ENCODE data around the gene WARS2. TPM values are rescaled to one million over a fixed set of nuclear protein-coding genes. Genes with fewer than 3 reads are reported as not detected.

WARS2 gene
- total RNA-seq, 4 donors from 2014 or later: 5.8 to 16.5 (median 6.5) TPM

DNA sequence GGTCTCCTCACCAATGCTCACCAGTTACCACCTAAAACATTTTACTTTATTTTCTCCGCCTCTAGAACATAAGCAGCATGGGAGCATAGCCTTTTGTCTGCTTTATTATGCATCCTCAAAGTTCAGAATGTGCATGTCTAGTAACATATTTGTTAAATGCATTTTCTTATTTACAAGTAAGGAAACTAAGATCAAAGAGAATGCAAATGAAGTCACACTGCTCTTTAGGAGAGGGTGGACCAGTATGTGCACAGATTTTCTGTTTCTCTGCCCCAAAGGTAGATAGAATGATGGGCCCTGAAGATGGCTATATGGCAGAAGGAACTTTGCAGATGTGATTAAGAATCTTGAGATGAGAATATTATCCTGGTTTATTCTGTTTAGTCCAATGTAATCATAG, 9.7 kb upstream of the WARS2 start:
- H3K27ac ChIP-seq: no peak overlapping the region
- DNase-seq: no peak
- H3K4me3 ChIP-seq: no peak overlapping the region
- no peak for ATAC-seq
- no peaks in the 10 kb centered on the region for H3K9me3 ChIP-seq
- no peaks in the 10 kb centered on the region for H3K36me3 ChIP-seq
- H3K27me3 ChIP-seq: no peaks in the 10 kb centered on the region
- in situ Hi-C loops (cut with MboI; ENCODE audit: low sequenced_read_pairs in 4 of 4): no loop called here
- peaks cover 0 to 4% of the 10 kb centered on the region in 2 donors for H3K4me1 ChIP-seq
- no peak for TF ChIP-seq POLR2A (IDR thresholded peaks at IDR 0.05)
- TF ChIP-seq, protein P1, sequence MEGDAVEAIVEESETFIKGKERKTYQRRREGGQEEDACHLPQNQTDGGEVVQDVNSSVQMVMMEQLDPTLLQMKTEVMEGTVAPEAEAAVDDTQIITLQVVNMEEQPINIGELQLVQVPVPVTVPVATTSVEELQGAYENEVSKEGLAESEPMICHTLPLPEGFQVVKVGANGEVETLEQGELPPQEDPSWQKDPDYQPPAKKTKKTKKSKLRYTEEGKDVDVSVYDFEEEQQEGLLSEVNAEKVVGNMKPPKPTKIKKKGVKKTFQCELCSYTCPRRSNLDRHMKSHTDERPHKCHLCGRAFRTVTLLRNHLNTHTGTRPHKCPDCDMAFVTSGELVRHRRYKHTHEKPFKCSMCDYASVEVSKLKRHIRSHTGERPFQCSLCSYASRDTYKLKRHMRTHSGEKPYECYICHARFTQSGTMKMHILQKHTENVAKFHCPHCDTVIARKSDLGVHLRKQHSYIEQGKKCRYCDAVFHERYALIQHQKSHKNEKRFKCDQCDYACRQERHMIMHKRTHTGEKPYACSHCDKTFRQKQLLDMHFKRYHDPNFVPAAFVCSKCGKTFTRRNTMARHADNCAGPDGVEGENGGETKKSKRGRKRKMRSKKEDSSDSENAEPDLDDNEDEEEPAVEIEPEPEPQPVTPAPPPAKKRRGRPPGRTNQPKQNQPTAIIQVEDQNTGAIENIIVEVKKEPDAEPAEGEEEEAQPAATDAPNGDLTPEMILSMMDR (IDR thresholded peaks at IDR 0.05 in 4 of 5, conservative IDR thresholded peaks at IDR 0.05 in 1 of 5): no peak
- intact Hi-C loops (cut with DNase I; ENCODE audit: low total_unique reads): no loop called here

DNA sequence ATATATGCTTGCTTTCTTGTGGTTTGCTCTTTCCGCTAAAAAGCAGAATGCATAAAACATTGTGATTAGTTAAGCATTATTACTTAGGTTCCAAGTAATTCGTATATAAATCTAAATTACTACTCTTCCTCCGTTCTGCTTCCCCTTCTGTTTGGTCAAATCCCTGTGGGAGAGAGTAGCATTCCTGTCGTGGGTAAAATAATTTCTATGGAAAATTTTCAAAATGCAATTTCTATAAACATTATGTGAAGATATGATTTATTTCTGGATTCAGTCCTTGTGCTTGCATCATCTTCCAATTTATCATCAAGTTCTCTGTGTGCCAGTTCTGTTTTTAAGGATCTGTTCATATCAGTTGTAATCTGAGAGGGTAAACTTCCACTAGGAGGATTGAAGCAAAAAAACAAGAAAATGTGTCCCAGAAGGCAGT, 7.2 kb upstream of the WARS2 start:
- Histone ChIP-seq H3K27me3 (no peaks in the 10 kb centered on the region), H3K36me3 (no peaks in the 10 kb centered on the region), H3K4me3 (no peak overlapping the region), H3K9me3 (no peaks in the 10 kb centered on the region), H3K27ac (peak overlapping the region in 1 of 4 donors; percentile 11), H3K4me1 (peaks cover 0 to 9% of the 10 kb centered on the region in 2 donors)
- intact Hi-C loops (cut with DNase I; ENCODE audit: low total_unique reads) (loop anchor here (10.0 kb wide), 1 partner anchor 527 kb away; no protein-coding TSS in a partner anchor), in situ Hi-C loops (cut with MboI; ENCODE audit: low sequenced_read_pairs in 4 of 4) (no loop called here)
- no peak for ATAC-seq
- DNase-seq: no peak
- TF ChIP-seq, protein P1 (IDR thresholded peaks at IDR 0.05 in 4 of 5, conservative IDR thresholded peaks at IDR 0.05 in 1 of 5): no peak
- TF ChIP-seq POLR2A (IDR thresholded peaks at IDR 0.05): no peak

DNA sequence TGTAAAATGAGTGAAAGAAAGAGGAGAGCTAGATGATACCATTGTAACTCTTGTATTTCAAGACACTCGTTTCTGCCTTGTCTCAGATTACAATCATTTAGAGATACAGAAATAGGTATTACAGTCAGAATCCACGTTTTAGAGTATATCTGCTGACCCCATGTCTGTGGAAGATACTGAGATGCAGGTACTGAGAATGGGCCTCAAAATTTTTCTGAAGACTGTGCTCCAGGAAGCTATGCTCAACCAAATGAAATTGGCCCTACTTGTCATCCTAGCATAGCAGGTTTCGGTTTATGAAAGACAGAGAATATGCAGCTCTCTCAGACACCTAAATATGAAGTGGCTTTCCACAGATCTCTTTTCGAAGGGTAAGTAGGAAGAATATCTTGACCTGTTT, 6.0 kb upstream of the WARS2 start:
- no peak overlapping the region for H3K4me3 ChIP-seq
- H3K27me3 ChIP-seq: no peaks in the 10 kb centered on the region
- in situ Hi-C loops (cut with MboI; ENCODE audit: low sequenced_read_pairs in 4 of 4) (no loop called here), intact Hi-C loops (cut with DNase I; ENCODE audit: low total_unique reads) (loop anchor here (10.0 kb wide), 1 partner anchor 528 kb away; no protein-coding TSS in a partner anchor)
- no peaks in the 10 kb centered on the region for H3K36me3 ChIP-seq
- H3K4me1 ChIP-seq: peaks cover 9 to 17% of the 10 kb centered on the region in 2 donors
- TF ChIP-seq, protein P1 (IDR thresholded peaks at IDR 0.05 in 4 of 5, conservative IDR thresholded peaks at IDR 0.05 in 1 of 5): no peak
- no peak for TF ChIP-seq POLR2A (IDR thresholded peaks at IDR 0.05)
- peak overlapping the region in 1 of 4 donors; percentile 44 for H3K27ac ChIP-seq
- ATAC-seq (no peak), DNase-seq (no peak)
- H3K9me3 ChIP-seq: no peaks in the 10 kb centered on the region

DNA sequence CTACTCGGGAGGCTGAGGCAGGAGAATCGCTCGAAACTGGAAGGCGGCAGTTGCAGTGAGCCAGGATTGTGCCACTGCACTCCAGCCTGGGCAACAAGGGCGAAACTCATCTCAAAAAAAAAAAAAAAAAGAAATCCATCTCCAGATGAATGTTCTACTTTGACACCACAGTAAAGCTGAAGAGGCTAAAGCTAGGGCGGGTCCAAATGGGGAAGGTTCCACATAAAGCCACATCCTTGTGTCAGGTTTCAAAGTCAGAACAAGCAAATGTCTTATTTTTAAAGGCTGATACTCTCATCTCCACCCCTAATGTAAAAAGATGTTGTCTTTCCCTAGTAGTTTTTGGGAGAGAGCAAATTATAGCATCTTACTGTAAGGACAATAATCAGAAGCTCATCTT, 4.4 kb upstream of the WARS2 start:
- no peak for ATAC-seq
- intact Hi-C loops (cut with DNase I; ENCODE audit: low total_unique reads): loop anchor here (10.0 kb wide), 1 partner anchor 530 kb away; no protein-coding TSS in a partner anchor
- Histone ChIP-seq H3K4me3 (no peak overlapping the region), H3K27ac (no peak overlapping the region), H3K9me3 (no peaks in the 10 kb centered on the region), H3K36me3 (no peaks in the 10 kb centered on the region), H3K4me1 (peaks cover 15 to 23% of the 10 kb centered on the region in 2 donors), H3K27me3 (no peaks in the 10 kb centered on the region)
- no peak for DNase-seq
- no peak for TF ChIP-seq POLR2A (IDR thresholded peaks at IDR 0.05)
- TF ChIP-seq, protein P1 (IDR thresholded peaks at IDR 0.05 in 4 of 5, conservative IDR thresholded peaks at IDR 0.05 in 1 of 5): no peak
- in situ Hi-C loops (cut with MboI; ENCODE audit: low sequenced_read_pairs in 4 of 4): no loop called here

DNA sequence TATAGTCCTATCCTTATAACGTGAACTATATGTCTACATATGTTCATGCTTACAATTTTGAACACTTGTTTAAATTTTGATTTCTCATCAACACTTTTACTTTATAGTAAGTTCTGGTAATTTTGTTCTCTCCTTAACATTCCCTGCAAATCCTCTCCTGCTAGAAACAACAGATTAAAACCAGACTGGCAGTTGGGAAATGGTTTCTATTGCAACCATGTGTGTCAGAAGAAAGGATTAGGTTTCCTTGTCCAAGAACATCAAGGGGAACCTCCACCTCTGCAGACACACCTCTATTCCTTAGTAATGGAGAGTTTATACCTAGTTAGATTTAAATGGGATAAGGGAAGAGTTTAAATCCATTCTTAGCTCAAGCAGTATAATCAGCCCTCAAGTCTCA, 3.3 kb upstream of the WARS2 start:
- intact Hi-C loops (cut with DNase I; ENCODE audit: low total_unique reads) (loop anchor here (10.0 kb wide), 1 partner anchor 531 kb away; no protein-coding TSS in a partner anchor), in situ Hi-C loops (cut with MboI; ENCODE audit: low sequenced_read_pairs in 4 of 4) (no loop called here)
- no peaks in the 10 kb centered on the region for H3K27me3 ChIP-seq
- no peak for DNase-seq
- H3K4me3 ChIP-seq: no peak overlapping the region
- H3K9me3 ChIP-seq: no peaks in the 10 kb centered on the region
- peaks cover 24 to 33% of the 10 kb centered on the region in 2 donors for H3K4me1 ChIP-seq
- ATAC-seq: no peak
- no peak overlapping the region for H3K27ac ChIP-seq
- no peaks in the 10 kb centered on the region for H3K36me3 ChIP-seq
- TF ChIP-seq, protein P1 (IDR thresholded peaks at IDR 0.05 in 4 of 5, conservative IDR thresholded peaks at IDR 0.05 in 1 of 5): no peak
- no peak for TF ChIP-seq POLR2A (IDR thresholded peaks at IDR 0.05)

Data from gastrocnemius medialis (tissue), 4 donors.